ENCODE results near the gene CHST15.

Gene CHST15

DNA sequence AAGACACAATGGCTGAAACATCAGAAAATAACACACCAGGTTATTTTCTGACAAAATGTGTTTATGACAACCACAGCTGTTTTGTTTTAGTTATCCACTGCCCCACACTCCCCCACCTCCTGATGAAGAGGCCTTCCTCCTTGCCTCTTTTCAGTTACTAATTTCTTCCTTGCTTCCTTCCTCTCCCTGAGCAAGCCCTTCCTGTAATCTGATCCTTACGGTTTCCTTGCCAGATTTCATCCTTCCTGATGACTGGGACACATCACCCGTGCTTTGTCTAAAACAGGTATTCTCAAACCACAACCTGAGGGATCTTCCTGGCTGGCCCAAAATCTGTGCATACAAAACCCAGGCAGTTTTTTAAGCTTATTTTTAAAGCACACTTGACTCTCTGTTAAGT is 39.4 kb downstream of the CHST15 start:
- no peaks in the 10 kb centered on the region for H3K79me2 ChIP-seq (ENCODE audit: insufficient read depth, low read length)
- no peak overlapping the region for H2AFZ ChIP-seq (ENCODE audit: low read depth, low read length)
- H4K20me1 ChIP-seq (ENCODE audit: insufficient read depth, low read length) = no peaks in the 10 kb centered on the region
- ATAC-seq (ENCODE audit: insufficient read depth, low read depth) (no peak), DNase-seq (no peak)
- no peak overlapping the region for H3K27ac ChIP-seq (ENCODE audit: low read length)
- no peak overlapping the region for H3K9ac ChIP-seq (ENCODE audit: low read depth, low read length)
- H3K4me1 ChIP-seq (ENCODE audit: insufficient read depth, low read length) = peaks cover 7% of the 10 kb centered on the region
- H3K4me3 ChIP-seq (ENCODE audit: low read depth in 1 of 2, low read length in 2 of 2) = no peak overlapping the region
- no peak overlapping the region for H3K4me2 ChIP-seq (ENCODE audit: insufficient read depth, low read length)
- H3K9me3 ChIP-seq (ENCODE audit: insufficient read depth, low read length, severe bottlenecking) = no peaks in the 10 kb centered on the region
- H3K36me3 ChIP-seq (ENCODE audit: insufficient read depth, low read length) = no peaks in the 10 kb centered on the region
- TF ChIP-seq, protein P1, sequence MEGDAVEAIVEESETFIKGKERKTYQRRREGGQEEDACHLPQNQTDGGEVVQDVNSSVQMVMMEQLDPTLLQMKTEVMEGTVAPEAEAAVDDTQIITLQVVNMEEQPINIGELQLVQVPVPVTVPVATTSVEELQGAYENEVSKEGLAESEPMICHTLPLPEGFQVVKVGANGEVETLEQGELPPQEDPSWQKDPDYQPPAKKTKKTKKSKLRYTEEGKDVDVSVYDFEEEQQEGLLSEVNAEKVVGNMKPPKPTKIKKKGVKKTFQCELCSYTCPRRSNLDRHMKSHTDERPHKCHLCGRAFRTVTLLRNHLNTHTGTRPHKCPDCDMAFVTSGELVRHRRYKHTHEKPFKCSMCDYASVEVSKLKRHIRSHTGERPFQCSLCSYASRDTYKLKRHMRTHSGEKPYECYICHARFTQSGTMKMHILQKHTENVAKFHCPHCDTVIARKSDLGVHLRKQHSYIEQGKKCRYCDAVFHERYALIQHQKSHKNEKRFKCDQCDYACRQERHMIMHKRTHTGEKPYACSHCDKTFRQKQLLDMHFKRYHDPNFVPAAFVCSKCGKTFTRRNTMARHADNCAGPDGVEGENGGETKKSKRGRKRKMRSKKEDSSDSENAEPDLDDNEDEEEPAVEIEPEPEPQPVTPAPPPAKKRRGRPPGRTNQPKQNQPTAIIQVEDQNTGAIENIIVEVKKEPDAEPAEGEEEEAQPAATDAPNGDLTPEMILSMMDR (IDR thresholded peaks at IDR 0.05; ENCODE audit: borderline replicate concordance, extremely low read depth, low read length, poor library complexity, severe bottlenecking) = no peak
- no peak for TF ChIP-seq EZH2 (IDR thresholded peaks at IDR 0.05; ENCODE audit: borderline replicate concordance, low read depth, low read length, severe bottlenecking)
- no peaks in the 10 kb centered on the region for H3K27me3 ChIP-seq (ENCODE audit: insufficient read depth, low read length, poor library complexity)

DNA sequence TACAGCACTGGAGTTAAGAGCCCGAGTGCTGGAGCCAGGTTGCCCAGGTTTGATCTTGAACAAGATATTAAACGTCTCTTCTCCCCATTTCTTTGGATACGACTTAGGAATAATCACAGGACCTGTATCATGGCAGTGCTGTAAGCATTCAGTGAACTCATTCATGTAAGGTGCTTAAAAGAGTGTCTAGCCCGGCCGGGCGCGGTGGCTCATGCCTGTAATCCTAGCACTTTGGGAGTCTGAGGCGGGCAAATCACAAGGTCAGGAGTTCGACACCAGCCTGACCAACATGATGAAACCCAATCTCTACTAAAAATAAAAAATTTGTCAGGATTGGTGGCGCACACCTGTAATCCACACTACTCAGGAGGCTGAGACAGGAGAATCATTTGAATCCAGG is 40.8 kb downstream of the CHST15 start:
- Histone ChIP-seq H3K4me2 (ENCODE audit: insufficient read depth, low read length) (no peak overlapping the region), H3K36me3 (ENCODE audit: insufficient read depth, low read length) (no peaks in the 10 kb centered on the region), H3K27me3 (ENCODE audit: insufficient read depth, low read length, poor library complexity) (no peaks in the 10 kb centered on the region), H3K79me2 (ENCODE audit: insufficient read depth, low read length) (no peaks in the 10 kb centered on the region), H3K4me3 (ENCODE audit: low read depth in 1 of 2, low read length in 2 of 2) (no peak overlapping the region), H2AFZ (ENCODE audit: low read depth, low read length) (no peak overlapping the region), H3K27ac (ENCODE audit: low read length) (no peak overlapping the region), H3K9ac (ENCODE audit: low read depth, low read length) (no peak overlapping the region), H3K4me1 (ENCODE audit: insufficient read depth, low read length) (peaks cover 7% of the 10 kb centered on the region), H4K20me1 (ENCODE audit: insufficient read depth, low read length) (no peaks in the 10 kb centered on the region), H3K9me3 (ENCODE audit: insufficient read depth, low read length, severe bottlenecking) (no peaks in the 10 kb centered on the region)
- no peak for DNase-seq
- ATAC-seq (ENCODE audit: insufficient read depth, low read depth) = no peak
- TF ChIP-seq EZH2 (IDR thresholded peaks at IDR 0.05; ENCODE audit: borderline replicate concordance, low read depth, low read length, severe bottlenecking) = no peak
- TF ChIP-seq, protein P1 (IDR thresholded peaks at IDR 0.05; ENCODE audit: borderline replicate concordance, extremely low read depth, low read length, poor library complexity, severe bottlenecking) = no peak

DNA sequence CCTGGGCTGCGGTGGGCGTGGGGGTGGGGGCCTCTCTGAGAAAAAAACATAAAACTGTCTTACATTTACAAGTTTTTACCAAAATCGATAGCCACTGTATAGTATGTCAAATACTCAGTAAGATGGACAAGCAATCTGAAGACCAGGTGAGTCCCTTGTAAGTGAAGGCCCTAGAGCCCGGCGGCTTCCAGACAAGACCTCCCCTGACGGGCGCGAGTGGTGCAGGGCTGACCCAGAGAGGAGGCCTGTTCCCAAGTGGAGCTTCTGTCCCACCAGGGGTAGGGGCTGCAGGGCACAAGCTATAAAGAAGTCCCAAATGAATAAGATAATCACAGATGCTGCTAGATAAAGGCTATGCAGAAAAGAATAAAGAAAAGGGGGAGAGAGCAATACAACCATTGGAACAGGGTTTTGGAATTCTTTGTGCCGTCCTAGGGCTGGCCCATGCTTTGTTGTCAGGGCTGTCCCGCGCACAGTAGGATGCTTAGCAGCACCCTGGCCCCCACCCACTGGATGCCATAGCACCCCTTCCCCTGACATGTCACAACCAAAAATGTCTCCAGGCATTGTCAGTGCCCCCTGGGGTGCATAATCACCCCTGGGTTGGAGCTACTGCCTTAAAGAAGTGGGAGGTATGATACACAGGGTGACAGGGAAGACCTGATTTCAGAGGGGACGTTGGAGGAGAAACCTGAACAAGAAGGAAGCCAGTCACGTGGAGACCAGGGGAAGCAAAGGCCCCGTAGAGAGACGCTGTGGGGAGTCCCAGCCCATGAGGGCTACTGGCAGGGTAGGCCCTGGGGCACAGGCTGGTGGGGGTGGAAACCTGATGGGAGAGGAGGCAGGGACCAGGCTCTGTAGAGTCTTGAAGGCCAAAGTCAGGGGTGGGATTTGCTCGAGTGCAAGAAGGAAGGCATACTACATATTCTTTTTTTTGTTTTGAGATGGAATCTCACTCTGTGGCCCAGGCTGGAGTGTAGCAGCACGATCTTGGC is 43.1 kb downstream of the CHST15 start:
- ATAC-seq (ENCODE audit: insufficient read depth, low read depth) (no peak), DNase-seq (no peak)
- no peaks in the 10 kb centered on the region for H3K9me3 ChIP-seq (ENCODE audit: insufficient read depth, low read length, severe bottlenecking)
- H3K4me1 ChIP-seq (ENCODE audit: insufficient read depth, low read length) = peaks cover 7% of the 10 kb centered on the region
- H3K4me3 ChIP-seq (ENCODE audit: low read depth in 1 of 2, low read length in 2 of 2) = no peak overlapping the region
- TF ChIP-seq, protein P1 (IDR thresholded peaks at IDR 0.05; ENCODE audit: borderline replicate concordance, extremely low read depth, low read length, poor library complexity, severe bottlenecking) = no peak
- no peak for TF ChIP-seq EZH2 (IDR thresholded peaks at IDR 0.05; ENCODE audit: borderline replicate concordance, low read depth, low read length, severe bottlenecking)
- no peak overlapping the region for H3K4me2 ChIP-seq (ENCODE audit: insufficient read depth, low read length)
- no peak overlapping the region for H3K9ac ChIP-seq (ENCODE audit: low read depth, low read length)
- H3K36me3 ChIP-seq (ENCODE audit: insufficient read depth, low read length) = no peaks in the 10 kb centered on the region
- no peaks in the 10 kb centered on the region for H3K79me2 ChIP-seq (ENCODE audit: insufficient read depth, low read length)
- no peaks in the 10 kb centered on the region for H3K27me3 ChIP-seq (ENCODE audit: insufficient read depth, low read length, poor library complexity)
- no peaks in the 10 kb centered on the region for H4K20me1 ChIP-seq (ENCODE audit: insufficient read depth, low read length)
- no peak overlapping the region for H3K27ac ChIP-seq (ENCODE audit: low read length)
- H2AFZ ChIP-seq (ENCODE audit: low read depth, low read length) = no peak overlapping the region
